ENCODE data around the gene NCF2.

Gene NCF2

GRCh38 chr1:183553331-183553730 is 36.9 kb downstream of the NCF2 start:
- no peak overlapping the region for H3K14ac ChIP-seq (ENCODE audit: low read length)
- no peak overlapping the region for H2BK12ac ChIP-seq (ENCODE audit: low read length)
- DNase-seq (ENCODE audit: low spot score): no peak
- H3K27ac ChIP-seq (replicated peaks; ENCODE audit: low read length): no peak overlapping the region
- no peaks in the 10 kb centered on the region for H3K9me3 ChIP-seq (replicated peaks in 1 of 2; ENCODE audit: control insufficient read depth in 2 of 2, insufficient read depth in 1 of 2, low read depth in 1 of 2, low read length in 2 of 2)
- no peak overlapping the region for H3K23ac ChIP-seq (ENCODE audit: low read depth, low read length, poor library complexity)
- no peak overlapping the region for H4K8ac ChIP-seq (ENCODE audit: low read depth, low read length)
- no peaks in the 10 kb centered on the region for H3K27me3 ChIP-seq (ENCODE audit: control insufficient read depth in 3 of 3, insufficient read depth in 3 of 3, low read depth in 1 of 3, low read length in 3 of 3)
- no peak overlapping the region for H3K18ac ChIP-seq (ENCODE audit: low read length)
- H2BK5ac ChIP-seq (ENCODE audit: low read length): no peak overlapping the region
- no CpG with 5 or more reads among the region's 5 CpGs for WGBS, 2 donors (ENCODE audit: extremely low coverage in 2 of 2, insufficient read length in 2 of 2, insufficient replicate concordance in 1 of 2)
- no peak overlapping the region for H3K4ac ChIP-seq (ENCODE audit: low read length)
- H3K36me3 ChIP-seq (replicated peaks in 1 of 2; ENCODE audit: control insufficient read depth in 2 of 2, insufficient read depth in 2 of 2, low read length in 2 of 2): peaks cover 26 to 93% of the 10 kb centered on the region in 2 donors
- peaks cover 0 to 7% of the 10 kb centered on the region in 2 donors for H3K4me1 ChIP-seq (ENCODE audit: control insufficient read depth in 2 of 2, insufficient read depth in 1 of 2, low read depth in 1 of 2, low read length in 2 of 2)
- H3K4me2 ChIP-seq (ENCODE audit: insufficient read depth, low read length, poor library complexity, severe bottlenecking): no peak overlapping the region
- no peak overlapping the region for H3K9ac ChIP-seq (ENCODE audit: low read depth, low read length, poor library complexity)
- H2BK15ac ChIP-seq (ENCODE audit: low read length): no peak overlapping the region
- no peak overlapping the region for H4K91ac ChIP-seq (ENCODE audit: low read depth, low read length, poor library complexity)
- H2BK120ac ChIP-seq (ENCODE audit: low read depth, low read length): no peak overlapping the region
- no peak overlapping the region for H2AFZ ChIP-seq (ENCODE audit: low read length)
- no peaks in the 10 kb centered on the region for H3K79me1 ChIP-seq (ENCODE audit: low read depth, low read length)
- H3K4me3 ChIP-seq (ENCODE audit: low read length in 2 of 2): no peak overlapping the region
- no peak overlapping the region for H2AK5ac ChIP-seq (ENCODE audit: low read depth, low read length)

- H4K91ac ChIP-seq (ENCODE audit: low read depth, low read length, poor library complexity): no peak overlapping the region
- H3K27me3 ChIP-seq (ENCODE audit: control insufficient read depth in 3 of 3, insufficient read depth in 3 of 3, low read depth in 1 of 3, low read length in 3 of 3): no peaks in the 10 kb centered on the region
- H3K18ac ChIP-seq (ENCODE audit: low read length): no peak overlapping the region
- no peak overlapping the region for H3K4ac ChIP-seq (ENCODE audit: low read length)
- no peak overlapping the region for H2BK5ac ChIP-seq (ENCODE audit: low read length)
- H3K4me3 ChIP-seq (ENCODE audit: low read length in 2 of 2): no peak overlapping the region
- no peak overlapping the region for H3K14ac ChIP-seq (ENCODE audit: low read length)
- no peak overlapping the region for H2AK5ac ChIP-seq (ENCODE audit: low read depth, low read length)
- no peak overlapping the region for H2AFZ ChIP-seq (ENCODE audit: low read length)
- peaks cover 26 to 96% of the 10 kb centered on the region in 2 donors for H3K36me3 ChIP-seq (replicated peaks in 1 of 2; ENCODE audit: control insufficient read depth in 2 of 2, insufficient read depth in 2 of 2, low read length in 2 of 2)
- WGBS, 2 donors (ENCODE audit: extremely low coverage in 2 of 2, insufficient read length in 2 of 2, insufficient replicate concordance in 1 of 2): no CpG with 5 or more reads among the region's 6 CpGs
- no peak overlapping the region for H3K4me2 ChIP-seq (ENCODE audit: insufficient read depth, low read length, poor library complexity, severe bottlenecking)
- H2BK15ac ChIP-seq (ENCODE audit: low read length): no peak overlapping the region
- H4K8ac ChIP-seq (ENCODE audit: low read depth, low read length): no peak overlapping the region
- H3K9me3 ChIP-seq (replicated peaks in 1 of 2; ENCODE audit: control insufficient read depth in 2 of 2, insufficient read depth in 1 of 2, low read depth in 1 of 2, low read length in 2 of 2): no peaks in the 10 kb centered on the region
- H3K79me1 ChIP-seq (ENCODE audit: low read depth, low read length): no peaks in the 10 kb centered on the region
- H3K23ac ChIP-seq (ENCODE audit: low read depth, low read length, poor library complexity): no peak overlapping the region
- peaks cover 4 to 9% of the 10 kb centered on the region in 2 donors for H3K4me1 ChIP-seq (ENCODE audit: control insufficient read depth in 2 of 2, insufficient read depth in 1 of 2, low read depth in 1 of 2, low read length in 2 of 2)
- H2BK120ac ChIP-seq (ENCODE audit: low read depth, low read length): no peak overlapping the region
- no peak overlapping the region for H2BK12ac ChIP-seq (ENCODE audit: low read length)
- no peak overlapping the region for H3K27ac ChIP-seq (replicated peaks; ENCODE audit: low read length)
- DNase-seq (ENCODE audit: low spot score): no peak
- H3K9ac ChIP-seq (ENCODE audit: low read depth, low read length, poor library complexity): no peak overlapping the region
These were observed 37.4 kb downstream of the NCF2 start for GRCh38 chr1:183552891-183553290.

GRCh38 chr1:183552441-183552840 is 37.8 kb downstream of the NCF2 start:
- no peak overlapping the region for H3K4me3 ChIP-seq (ENCODE audit: low read length in 2 of 2)
- no peak overlapping the region for H2BK120ac ChIP-seq (ENCODE audit: low read depth, low read length)
- H3K18ac ChIP-seq (ENCODE audit: low read length): no peak overlapping the region
- peaks cover 7 to 9% of the 10 kb centered on the region in 2 donors for H3K4me1 ChIP-seq (ENCODE audit: control insufficient read depth in 2 of 2, insufficient read depth in 1 of 2, low read depth in 1 of 2, low read length in 2 of 2)
- H2BK5ac ChIP-seq (ENCODE audit: low read length): no peak overlapping the region
- no peak overlapping the region for H3K9ac ChIP-seq (ENCODE audit: low read depth, low read length, poor library complexity)
- H2BK12ac ChIP-seq (ENCODE audit: low read length): no peak overlapping the region
- H4K8ac ChIP-seq (ENCODE audit: low read depth, low read length): no peak overlapping the region
- no peak overlapping the region for H3K23ac ChIP-seq (ENCODE audit: low read depth, low read length, poor library complexity)
- H3K4ac ChIP-seq (ENCODE audit: low read length): no peak overlapping the region
- H3K9me3 ChIP-seq (replicated peaks in 1 of 2; ENCODE audit: control insufficient read depth in 2 of 2, insufficient read depth in 1 of 2, low read depth in 1 of 2, low read length in 2 of 2): no peaks in the 10 kb centered on the region
- H2BK15ac ChIP-seq (ENCODE audit: low read length): no peak overlapping the region
- no peak overlapping the region for H3K14ac ChIP-seq (ENCODE audit: low read length)
- H3K27ac ChIP-seq (replicated peaks; ENCODE audit: low read length): no peak overlapping the region
- H3K36me3 ChIP-seq (replicated peaks in 1 of 2; ENCODE audit: control insufficient read depth in 2 of 2, insufficient read depth in 2 of 2, low read length in 2 of 2): peaks cover 26 to 97% of the 10 kb centered on the region in 2 donors
- H2AK5ac ChIP-seq (ENCODE audit: low read depth, low read length): no peak overlapping the region
- H3K79me1 ChIP-seq (ENCODE audit: low read depth, low read length): no peaks in the 10 kb centered on the region
- H3K4me2 ChIP-seq (ENCODE audit: insufficient read depth, low read length, poor library complexity, severe bottlenecking): no peak overlapping the region
- DNase-seq (ENCODE audit: low spot score): no peak
- no peak overlapping the region for H4K91ac ChIP-seq (ENCODE audit: low read depth, low read length, poor library complexity)
- no CpG with 5 or more reads among the region's 7 CpGs for WGBS, 2 donors (ENCODE audit: extremely low coverage in 2 of 2, insufficient read length in 2 of 2, insufficient replicate concordance in 1 of 2)
- H3K27me3 ChIP-seq (ENCODE audit: control insufficient read depth in 3 of 3, insufficient read depth in 3 of 3, low read depth in 1 of 3, low read length in 3 of 3): no peaks in the 10 kb centered on the region
- no peak overlapping the region for H2AFZ ChIP-seq (ENCODE audit: low read length)

- no CpG with 5 or more reads among the region's 9 CpGs for WGBS, 2 donors (ENCODE audit: extremely low coverage in 2 of 2, insufficient read length in 2 of 2, insufficient replicate concordance in 1 of 2)
- no peak overlapping the region for H2BK120ac ChIP-seq (ENCODE audit: low read depth, low read length)
- no peak overlapping the region for H2BK12ac ChIP-seq (ENCODE audit: low read length)
- DNase-seq (ENCODE audit: low spot score): no peak
- H3K4me3 ChIP-seq (ENCODE audit: low read length in 2 of 2): peak overlapping the region in 1 of 2 donors; percentile 63
- H3K9me3 ChIP-seq (replicated peaks in 1 of 2; ENCODE audit: control insufficient read depth in 2 of 2, insufficient read depth in 1 of 2, low read depth in 1 of 2, low read length in 2 of 2): no peaks in the 10 kb centered on the region
- H3K14ac ChIP-seq (ENCODE audit: low read length): no peak overlapping the region
- H3K27me3 ChIP-seq (ENCODE audit: control insufficient read depth in 3 of 3, insufficient read depth in 3 of 3, low read depth in 1 of 3, low read length in 3 of 3): no peaks in the 10 kb centered on the region
- H3K4ac ChIP-seq (ENCODE audit: low read length): no peak overlapping the region
- no peak overlapping the region for H3K4me2 ChIP-seq (ENCODE audit: insufficient read depth, low read length, poor library complexity, severe bottlenecking)
- H3K9ac ChIP-seq (ENCODE audit: low read depth, low read length, poor library complexity): no peak overlapping the region
- no peaks in the 10 kb centered on the region for H3K79me1 ChIP-seq (ENCODE audit: low read depth, low read length)
- peaks cover 9 to 12% of the 10 kb centered on the region in 2 donors for H3K4me1 ChIP-seq (ENCODE audit: control insufficient read depth in 2 of 2, insufficient read depth in 1 of 2, low read depth in 1 of 2, low read length in 2 of 2)
- no peak overlapping the region for H3K23ac ChIP-seq (ENCODE audit: low read depth, low read length, poor library complexity)
- H2AFZ ChIP-seq (ENCODE audit: low read length): no peak overlapping the region
- H4K91ac ChIP-seq (ENCODE audit: low read depth, low read length, poor library complexity): no peak overlapping the region
- no peak overlapping the region for H4K8ac ChIP-seq (ENCODE audit: low read depth, low read length)
- no peak overlapping the region for H3K27ac ChIP-seq (replicated peaks; ENCODE audit: low read length)
- H2BK5ac ChIP-seq (ENCODE audit: low read length): no peak overlapping the region
- H3K36me3 ChIP-seq (replicated peaks in 1 of 2; ENCODE audit: control insufficient read depth in 2 of 2, insufficient read depth in 2 of 2, low read length in 2 of 2): peaks cover 26 to 97% of the 10 kb centered on the region in 2 donors
- H2BK15ac ChIP-seq (ENCODE audit: low read length): no peak overlapping the region
- H2AK5ac ChIP-seq (ENCODE audit: low read depth, low read length): no peak overlapping the region
- no peak overlapping the region for H3K18ac ChIP-seq (ENCODE audit: low read length)
These were observed 38.3 kb downstream of the NCF2 start for GRCh38 chr1:183551924-183552323.
